ENCODE results near the gene SKAP2. TPM values are rescaled to one million over a fixed set of nuclear protein-coding genes. Genes with fewer than 3 reads are reported as not detected.

SKAP2 gene
- polyA plus RNA-seq, 1 donor (not counting 4 experiments of a cell fraction or from before 2014, with no cell fraction given) = 15.0 TPM

DNA sequence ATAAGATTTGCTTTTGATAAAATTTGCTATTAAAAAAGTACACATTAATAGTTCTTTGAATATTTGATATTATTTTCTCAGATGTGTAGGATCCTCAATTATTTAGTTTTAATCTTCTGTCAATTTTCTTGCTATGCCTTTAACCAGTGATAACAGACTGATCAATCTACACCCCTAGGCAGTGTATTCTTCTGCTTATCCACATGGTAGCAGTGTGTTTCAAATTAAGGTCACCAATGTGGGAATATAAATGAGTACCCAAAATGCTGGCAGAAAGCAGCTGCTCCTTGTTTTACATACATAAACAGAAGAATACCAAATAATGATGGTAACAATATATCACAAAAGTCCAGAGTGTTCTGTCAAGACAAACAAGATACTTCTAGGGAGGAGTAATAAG lies 87.0 kb downstream of the SKAP2 start:
- no peak for DNase-seq (ENCODE audit: low read depth, low spot score)
- H3K9me1 ChIP-seq (ENCODE audit: control insufficient read depth, extremely low read depth, insufficient read depth, low read length) = no peaks in the 10 kb centered on the region
- no peaks in the 10 kb centered on the region for H3K4me1 ChIP-seq (ENCODE audit: control insufficient read depth, extremely low read depth, insufficient read depth, low read length)
- no peak overlapping the region for H3K27ac ChIP-seq (ENCODE audit: control insufficient read depth, insufficient read depth, low read length)
- no peak overlapping the region for H3K4me3 ChIP-seq (ENCODE audit: control insufficient read depth in 2 of 3, extremely low read depth in 1 of 3, insufficient read depth in 2 of 3, low read depth in 1 of 3, low read length in 3 of 3)
- no peak overlapping the region for H3K4me2 ChIP-seq (ENCODE audit: control insufficient read depth, extremely low read depth, insufficient read depth, low read depth, low read length)
- no peaks in the 10 kb centered on the region for H3K27me3 ChIP-seq (ENCODE audit: control insufficient read depth, extremely low read depth, insufficient read depth, low read length)
- H3K9ac ChIP-seq (ENCODE audit: control insufficient read depth, extremely low read depth, insufficient read depth, low read length) = no peak overlapping the region
- no peaks in the 10 kb centered on the region for H3K79me2 ChIP-seq (ENCODE audit: control insufficient read depth, insufficient read depth, low read length)
- no peak for FAIRE-seq
- H2AFZ ChIP-seq (ENCODE audit: control insufficient read depth, low read length) = no peak overlapping the region
- no peak for TF ChIP-seq EZH2 (IDR thresholded peaks at IDR 0.05; ENCODE audit: low read length)
- TF ChIP-seq, protein P1, sequence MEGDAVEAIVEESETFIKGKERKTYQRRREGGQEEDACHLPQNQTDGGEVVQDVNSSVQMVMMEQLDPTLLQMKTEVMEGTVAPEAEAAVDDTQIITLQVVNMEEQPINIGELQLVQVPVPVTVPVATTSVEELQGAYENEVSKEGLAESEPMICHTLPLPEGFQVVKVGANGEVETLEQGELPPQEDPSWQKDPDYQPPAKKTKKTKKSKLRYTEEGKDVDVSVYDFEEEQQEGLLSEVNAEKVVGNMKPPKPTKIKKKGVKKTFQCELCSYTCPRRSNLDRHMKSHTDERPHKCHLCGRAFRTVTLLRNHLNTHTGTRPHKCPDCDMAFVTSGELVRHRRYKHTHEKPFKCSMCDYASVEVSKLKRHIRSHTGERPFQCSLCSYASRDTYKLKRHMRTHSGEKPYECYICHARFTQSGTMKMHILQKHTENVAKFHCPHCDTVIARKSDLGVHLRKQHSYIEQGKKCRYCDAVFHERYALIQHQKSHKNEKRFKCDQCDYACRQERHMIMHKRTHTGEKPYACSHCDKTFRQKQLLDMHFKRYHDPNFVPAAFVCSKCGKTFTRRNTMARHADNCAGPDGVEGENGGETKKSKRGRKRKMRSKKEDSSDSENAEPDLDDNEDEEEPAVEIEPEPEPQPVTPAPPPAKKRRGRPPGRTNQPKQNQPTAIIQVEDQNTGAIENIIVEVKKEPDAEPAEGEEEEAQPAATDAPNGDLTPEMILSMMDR (optimal IDR thresholded peaks at IDR 0.05 in 1 of 3, IDR thresholded peaks at IDR 0.05 in 1 of 3, conservative IDR thresholded peaks at IDR 0.05 in 1 of 3; ENCODE audit: extremely low read depth in 1 of 3, insufficient read depth in 2 of 3, low read length in 3 of 3) = no peak
- dilution Hi-C loops (cut with MboI; ENCODE audit: extremely low pct_ligation_motif_present, low sequenced_read_pairs) = no loop called here
- no peaks in the 10 kb centered on the region for H3K9me3 ChIP-seq (ENCODE audit: control insufficient read depth, low read depth, low read length)
- H3K36me3 ChIP-seq (ENCODE audit: control insufficient read depth in 2 of 2, extremely low read depth in 1 of 2, insufficient read depth in 2 of 2, low read length in 2 of 2) = no peaks in the 10 kb centered on the region
- no peaks in the 10 kb centered on the region for H4K20me1 ChIP-seq (ENCODE audit: control insufficient read depth, extremely low read depth, insufficient read depth, low read length)

DNA sequence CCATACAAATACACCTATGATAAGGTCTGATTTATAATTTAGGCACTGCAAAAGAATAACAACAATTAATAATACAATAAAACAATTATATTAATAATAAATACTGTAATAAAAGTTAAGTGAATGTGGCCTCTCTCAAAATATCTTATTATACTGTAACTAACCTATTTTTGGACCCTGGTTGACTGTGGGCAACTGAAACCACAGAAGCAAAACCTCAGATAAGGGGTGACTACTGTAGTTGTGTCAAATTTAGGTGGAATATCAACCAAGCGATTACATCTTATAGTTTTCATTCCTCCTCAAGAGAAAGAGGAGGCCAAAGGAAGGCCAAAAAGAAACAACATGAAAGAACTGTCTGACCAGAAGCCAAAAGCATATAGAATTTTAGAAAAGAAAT lies 103.9 kb downstream of the SKAP2 start:
- Histone ChIP-seq H3K9ac (ENCODE audit: control insufficient read depth, extremely low read depth, insufficient read depth, low read length) (no peak overlapping the region), H2AFZ (ENCODE audit: control insufficient read depth, low read length) (no peak overlapping the region), H3K4me3 (ENCODE audit: control insufficient read depth in 2 of 3, extremely low read depth in 1 of 3, insufficient read depth in 2 of 3, low read depth in 1 of 3, low read length in 3 of 3) (no peak overlapping the region), H3K36me3 (ENCODE audit: control insufficient read depth in 2 of 2, extremely low read depth in 1 of 2, insufficient read depth in 2 of 2, low read length in 2 of 2) (no peaks in the 10 kb centered on the region), H3K9me1 (ENCODE audit: control insufficient read depth, extremely low read depth, insufficient read depth, low read length) (no peaks in the 10 kb centered on the region), H3K27me3 (ENCODE audit: control insufficient read depth, extremely low read depth, insufficient read depth, low read length) (no peaks in the 10 kb centered on the region), H3K79me2 (ENCODE audit: control insufficient read depth, insufficient read depth, low read length) (no peaks in the 10 kb centered on the region), H3K4me2 (ENCODE audit: control insufficient read depth, extremely low read depth, insufficient read depth, low read depth, low read length) (no peak overlapping the region), H3K9me3 (ENCODE audit: control insufficient read depth, low read depth, low read length) (no peaks in the 10 kb centered on the region), H3K27ac (ENCODE audit: control insufficient read depth, insufficient read depth, low read length) (no peak overlapping the region), H3K4me1 (ENCODE audit: control insufficient read depth, extremely low read depth, insufficient read depth, low read length) (no peaks in the 10 kb centered on the region), H4K20me1 (ENCODE audit: control insufficient read depth, extremely low read depth, insufficient read depth, low read length) (no peaks in the 10 kb centered on the region)
- dilution Hi-C loops (cut with MboI; ENCODE audit: extremely low pct_ligation_motif_present, low sequenced_read_pairs) = no loop called here
- no peak for FAIRE-seq
- TF ChIP-seq, protein P1 (optimal IDR thresholded peaks at IDR 0.05 in 1 of 3, IDR thresholded peaks at IDR 0.05 in 1 of 3, conservative IDR thresholded peaks at IDR 0.05 in 1 of 3; ENCODE audit: extremely low read depth in 1 of 3, insufficient read depth in 2 of 3, low read length in 3 of 3) = no peak
- TF ChIP-seq EZH2 (IDR thresholded peaks at IDR 0.05; ENCODE audit: low read length) = no peak
- no peak for DNase-seq (ENCODE audit: low read depth, low spot score)

Data from keratinocyte (primary cell).